Stimulated activated effector memory CD8-positive, alpha-beta T cell treated with anti-CD3 and anti-CD28 coated beads, Interleukin-12 subunit alpha, Interleukin-12 subunit beta, amount 100 ng/mL, for 72 hours (primary cell): Measurements from ENCODE around the gene ZNF407.
A peak's percentile ranks its signal among the peaks of the same experiment; 100 is the strongest.

Experiments
- ATAC-seq: fragments of 150-1000 bp; cut with Tn5 transposase; 2 replicates; pipeline ENCODE4 v1.10.0; 2021
- DNase-seq, 2 donors: peaks; one replicate each; pipeline ENCODE4 v3.0.0; 2021 to 2022; ENCODE audit warnings: low spot score in 2 of 2
- H3K27ac Mint-ChIP-seq: one replicate; pipeline ENCODE4 v1.8.0; 2022; ENCODE audit warnings: mild to moderate bottlenecking, mixed read lengths
- H3K36me3 Mint-ChIP-seq: one replicate; pipeline ENCODE4 v1.8.0; 2022; ENCODE audit warnings: mild to moderate bottlenecking, mixed read lengths
- H3K4me1 Mint-ChIP-seq: one replicate; pipeline ENCODE4 v1.8.0; 2022; ENCODE audit warnings: mixed read lengths
- H3K4me3 Mint-ChIP-seq: one replicate; pipeline ENCODE4 v1.8.0; 2022; ENCODE audit warnings: mild to moderate bottlenecking, mixed read lengths
- H3K9me3 Mint-ChIP-seq: one replicate; pipeline ENCODE4 v1.8.0; 2022; ENCODE audit warnings: mixed read lengths

Gene ZNF407

GRCh38 chr18:74631623-74632350 lies 34.1 kb downstream of the ZNF407 start:
- H3K27ac Mint-ChIP-seq, result peak overlapping the region; percentile 70
- H3K4me3 Mint-ChIP-seq, result peak overlapping the region; percentile 22
- ATAC-seq (peak; percentile 57), DNase-seq (no peak)
- H3K36me3 Mint-ChIP-seq, result peaks cover 42% of the 10 kb centered on the region
- H3K9me3 Mint-ChIP-seq, result no peaks in the 10 kb centered on the region
- H3K4me1 Mint-ChIP-seq, result peaks cover 39% of the 10 kb centered on the region

DNA sequence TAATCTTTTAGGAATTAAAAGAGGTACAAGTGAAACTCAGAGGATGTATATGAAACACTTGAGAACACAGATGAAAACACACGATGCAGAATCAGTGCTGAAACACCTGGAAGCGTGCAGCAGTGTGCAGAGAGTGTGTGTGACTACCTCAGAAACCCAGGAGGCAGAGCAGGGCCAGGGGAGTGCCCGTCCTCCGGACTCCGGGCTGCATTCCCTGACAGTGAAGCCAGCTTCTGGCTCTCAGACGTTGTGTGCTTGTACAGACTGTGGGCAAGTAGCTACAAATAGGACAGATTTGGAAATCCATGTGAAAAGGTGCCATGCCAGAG lies 34.6 kb downstream of the ZNF407 start:
- ATAC-seq (no peak), DNase-seq (no peak)
- Mint-ChIP-seq H3K4me3 (no peak overlapping the region), H3K4me1 (peaks cover 34% of the 10 kb centered on the region), H3K9me3 (no peaks in the 10 kb centered on the region), H3K27ac (no peak overlapping the region), H3K36me3 (peaks cover 42% of the 10 kb centered on the region)

DNA sequence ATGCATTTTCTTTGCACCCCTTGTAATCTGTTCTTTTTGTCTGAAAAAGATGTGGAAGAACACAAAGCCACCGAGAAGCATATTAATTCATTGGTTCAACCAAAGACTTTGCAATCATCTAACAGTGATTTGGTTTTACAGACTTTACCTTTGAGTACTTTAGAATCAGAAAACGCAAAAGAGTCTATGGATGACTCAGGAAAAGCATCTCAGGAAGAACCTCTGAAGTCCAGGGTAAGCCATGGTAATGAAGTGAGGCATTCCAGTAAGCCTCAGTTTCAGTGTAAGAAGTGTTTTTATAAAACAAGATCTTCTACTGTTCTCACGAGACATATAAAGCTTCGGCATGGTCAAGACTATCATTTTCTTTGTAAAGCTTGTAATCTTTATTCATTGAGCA lies 35.2 kb downstream of the ZNF407 start:
- H3K9me3 Mint-ChIP-seq, result no peaks in the 10 kb centered on the region
- no peak overlapping the region for H3K27ac Mint-ChIP-seq
- H3K4me1 Mint-ChIP-seq, result peaks cover 28% of the 10 kb centered on the region
- no peak for DNase-seq
- H3K4me3 Mint-ChIP-seq, result no peak overlapping the region
- H3K36me3 Mint-ChIP-seq, result peaks cover 42% of the 10 kb centered on the region
- ATAC-seq, result no peak

- Mint-ChIP-seq H3K27ac (no peak overlapping the region), H3K4me3 (no peak overlapping the region), H3K36me3 (peaks cover 42% of the 10 kb centered on the region), H3K9me3 (no peaks in the 10 kb centered on the region), H3K4me1 (peaks cover 27% of the 10 kb centered on the region)
- ATAC-seq, result peak; percentile 36
- no peak for DNase-seq
These were observed 36.1 kb downstream of the ZNF407 start for GRCh38 chr18:74633652-74634352.

DNA sequence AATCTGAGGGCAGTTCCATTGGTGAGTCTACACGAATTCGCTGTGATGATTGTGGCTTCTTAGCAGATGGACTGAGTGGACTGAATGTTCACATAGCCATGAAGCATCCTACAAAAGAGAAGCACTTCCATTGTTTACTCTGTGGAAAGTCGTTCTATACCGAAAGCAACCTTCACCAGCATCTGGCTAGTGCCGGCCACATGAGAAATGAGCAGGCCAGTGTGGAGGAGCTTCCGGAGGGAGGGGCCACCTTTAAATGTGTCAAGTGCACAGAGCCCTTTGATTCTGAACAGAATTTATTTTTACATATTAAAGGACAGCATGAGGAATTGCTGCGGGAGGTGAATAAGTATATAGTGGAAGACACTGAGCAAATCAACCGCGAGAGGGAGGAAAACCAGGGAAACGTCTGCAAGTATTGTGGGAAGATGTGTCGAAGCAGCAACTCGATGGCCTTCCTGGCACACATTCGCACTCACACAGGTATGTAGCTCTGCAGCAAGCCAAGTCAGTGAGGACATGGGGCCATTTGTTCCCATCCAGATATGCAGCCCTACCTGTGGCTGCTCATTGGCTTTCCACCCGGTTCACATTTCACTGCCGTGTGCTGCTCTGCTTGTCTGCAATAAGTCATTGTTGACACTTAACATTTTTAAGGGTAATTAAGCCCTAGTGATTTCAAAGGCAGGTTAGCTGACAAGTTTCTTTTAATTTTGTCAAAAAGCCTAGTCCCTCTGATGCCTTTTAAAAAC lies 37.7 kb downstream of the ZNF407 start:
- no peak for ATAC-seq
- peaks cover 42% of the 10 kb centered on the region for H3K36me3 Mint-ChIP-seq
- no peak for DNase-seq
- H3K27ac Mint-ChIP-seq, result no peak overlapping the region
- no peaks in the 10 kb centered on the region for H3K9me3 Mint-ChIP-seq
- peaks cover 27% of the 10 kb centered on the region for H3K4me1 Mint-ChIP-seq
- H3K4me3 Mint-ChIP-seq, result no peak overlapping the region

- Mint-ChIP-seq H3K4me3 (no peak overlapping the region), H3K4me1 (peaks cover 11% of the 10 kb centered on the region), H3K36me3 (peaks cover 39% of the 10 kb centered on the region), H3K9me3 (no peaks in the 10 kb centered on the region), H3K27ac (no peak overlapping the region)
- ATAC-seq, result no peak
- DNase-seq, result no peak
These were observed 39.4 kb downstream of the ZNF407 start for GRCh38 chr18:74637070-74637469.

GRCh38 chr18:74638210-74638609 lies 40.5 kb downstream of the ZNF407 start:
- DNase-seq, result no peak
- H3K4me1 Mint-ChIP-seq, result peaks cover 7% of the 10 kb centered on the region
- no peak overlapping the region for H3K27ac Mint-ChIP-seq
- no peak for ATAC-seq
- H3K4me3 Mint-ChIP-seq, result no peak overlapping the region
- peaks cover 27% of the 10 kb centered on the region for H3K36me3 Mint-ChIP-seq
- no peaks in the 10 kb centered on the region for H3K9me3 Mint-ChIP-seq

DNA sequence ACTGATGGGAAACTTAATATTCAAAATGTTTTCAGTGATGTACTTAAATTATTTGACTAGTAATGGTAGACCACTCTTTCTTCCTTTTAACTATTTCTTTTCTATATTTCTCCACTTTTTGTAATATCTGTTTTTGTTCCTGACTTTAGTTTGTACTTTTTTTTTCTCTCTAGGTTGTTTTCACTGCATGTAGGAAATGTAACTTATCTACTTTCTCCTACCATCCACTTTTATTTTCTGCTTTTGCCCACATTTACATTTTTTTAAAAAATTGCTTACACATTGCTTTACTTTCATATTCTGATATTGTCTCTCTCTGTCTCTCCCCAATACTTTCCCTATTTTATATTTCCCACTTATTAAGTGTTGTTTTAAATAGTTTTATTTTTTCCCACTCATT lies 47.0 kb downstream of the ZNF407 start:
- peaks cover 22% of the 10 kb centered on the region for H3K36me3 Mint-ChIP-seq
- ATAC-seq, result no peak

DNA sequence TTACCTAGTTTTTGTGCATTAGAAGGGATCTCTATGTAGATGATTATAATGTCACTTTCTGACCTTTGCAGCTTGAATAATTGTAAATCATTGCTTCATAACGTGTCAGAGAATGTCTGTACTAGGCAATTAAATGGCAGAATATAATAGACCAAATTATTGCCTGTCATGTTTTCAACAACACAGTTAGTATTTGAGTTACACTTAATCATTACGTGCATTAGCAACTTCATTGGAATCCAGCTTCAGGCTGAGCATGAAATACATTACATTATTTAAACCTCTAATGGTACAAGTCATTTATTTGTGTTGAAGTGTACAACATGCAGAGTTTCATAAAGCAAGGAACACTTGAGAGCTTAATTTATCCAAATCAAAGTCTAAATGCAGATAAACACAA lies 48.0 kb downstream of the ZNF407 start:
- DNase-seq (no peak), ATAC-seq (no peak)
- Mint-ChIP-seq H3K4me3 (no peak overlapping the region), H3K9me3 (no peaks in the 10 kb centered on the region), H3K36me3 (peaks cover 22% of the 10 kb centered on the region), H3K27ac (no peak overlapping the region), H3K4me1 (peaks cover 5% of the 10 kb centered on the region)

More for the DNA sequence above, 47.0 kb downstream of the ZNF407 start:
- no peak overlapping the region for H3K27ac Mint-ChIP-seq
- H3K9me3 Mint-ChIP-seq, result no peaks in the 10 kb centered on the region
- no peak overlapping the region for H3K4me3 Mint-ChIP-seq
- H3K4me1 Mint-ChIP-seq, result peaks cover 5% of the 10 kb centered on the region
- no peak for DNase-seq

DNA sequence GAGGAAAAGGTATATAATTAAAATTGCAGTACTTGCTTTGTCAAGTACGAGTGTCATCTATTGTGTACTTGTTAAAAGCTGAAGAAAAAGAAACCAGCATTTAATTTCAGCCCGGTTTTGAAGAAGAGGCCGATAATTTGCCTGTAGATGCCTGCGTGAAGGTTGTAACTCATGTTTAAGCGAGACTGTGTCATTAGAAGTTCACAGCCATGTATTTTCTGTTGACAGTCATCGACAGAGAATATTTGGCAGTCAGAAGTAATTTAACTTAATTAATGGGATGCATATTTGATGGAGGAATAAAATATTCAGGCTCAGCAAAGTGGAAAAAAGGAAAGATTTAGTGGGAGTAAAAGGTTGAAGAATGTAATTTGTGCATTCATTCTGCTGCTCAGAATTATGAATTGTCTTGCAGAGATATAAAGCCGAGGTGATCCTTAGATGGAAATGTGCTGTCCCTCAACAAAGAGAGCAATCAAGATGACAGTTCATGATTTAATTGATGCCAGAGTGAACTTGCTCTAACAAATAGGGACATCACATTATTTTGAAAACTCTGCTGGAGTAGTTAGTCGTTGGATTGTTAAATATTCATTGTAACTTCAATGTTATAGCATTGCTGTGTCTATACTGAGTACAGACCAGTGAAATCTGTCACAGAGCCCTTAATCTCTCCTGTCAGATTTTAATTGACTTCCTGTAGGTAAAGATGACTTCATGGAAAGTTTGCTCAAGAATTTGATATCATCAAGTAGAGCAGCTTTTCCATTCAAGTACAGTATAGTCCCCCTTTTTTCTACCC lies 53.9 kb downstream of the ZNF407 start:
- DNase-seq, result no peak

GRCh38 chr18:74652392-74652988 lies 54.8 kb downstream of the ZNF407 start:
- H3K4me1 Mint-ChIP-seq, result no peaks in the 10 kb centered on the region
- no peak overlapping the region for H3K27ac Mint-ChIP-seq
- H3K9me3 Mint-ChIP-seq, result no peaks in the 10 kb centered on the region
- DNase-seq (no peak), ATAC-seq (no peak)
- peaks cover under 1% of the 10 kb centered on the region for H3K36me3 Mint-ChIP-seq
- H3K4me3 Mint-ChIP-seq, result no peak overlapping the region

More for the DNA sequence above, 53.9 kb downstream of the ZNF407 start:
- H3K27ac Mint-ChIP-seq, result no peak overlapping the region
- no peak for ATAC-seq
- H3K4me3 Mint-ChIP-seq, result no peak overlapping the region
- no peaks in the 10 kb centered on the region for H3K9me3 Mint-ChIP-seq
- H3K4me1 Mint-ChIP-seq, result no peaks in the 10 kb centered on the region
- peaks cover 7% of the 10 kb centered on the region for H3K36me3 Mint-ChIP-seq

- no peak for DNase-seq
- H3K27ac Mint-ChIP-seq, result no peak overlapping the region
- H3K4me1 Mint-ChIP-seq, result no peaks in the 10 kb centered on the region
These were observed 57.0 kb downstream of the ZNF407 start for GRCh38 chr18:74654638-74655037.

GRCh38 chr18:74661008-74661407 lies 63.3 kb downstream of the ZNF407 start:
- H3K4me1 Mint-ChIP-seq, result peaks cover 5% of the 10 kb centered on the region
- DNase-seq (no peak), ATAC-seq (no peak)
- H3K4me3 Mint-ChIP-seq, result no peak overlapping the region
- H3K36me3 Mint-ChIP-seq, result peaks cover 7% of the 10 kb centered on the region
- no peaks in the 10 kb centered on the region for H3K9me3 Mint-ChIP-seq
- no peak overlapping the region for H3K27ac Mint-ChIP-seq

More at GRCh38 chr18:74654638-74655037, 57.0 kb downstream of the ZNF407 start:
- Mint-ChIP-seq H3K9me3 (no peaks in the 10 kb centered on the region), H3K36me3 (peaks cover 7% of the 10 kb centered on the region), H3K4me3 (no peak overlapping the region)
- no peak for ATAC-seq

DNA sequence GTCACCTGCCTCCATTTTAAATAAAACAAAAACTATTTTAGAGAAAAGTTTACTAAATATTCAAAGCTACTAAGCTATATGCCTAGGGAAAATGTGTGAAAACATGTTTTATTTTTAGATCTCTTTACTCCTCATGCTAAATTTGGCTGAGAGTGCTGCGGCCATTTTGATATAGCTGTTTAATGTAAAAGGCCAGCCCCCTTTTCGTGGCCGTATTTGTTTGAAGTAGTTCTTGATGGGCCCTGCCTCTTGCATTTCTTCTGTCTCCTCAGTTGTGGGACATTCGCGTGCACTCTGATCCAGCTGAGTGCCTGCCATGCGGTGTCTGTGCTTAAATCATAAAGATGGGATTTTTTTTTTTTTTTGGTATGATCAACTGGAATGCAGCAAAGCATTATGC lies 64.0 kb downstream of the ZNF407 start:
- no peak overlapping the region for H3K4me3 Mint-ChIP-seq
- no peak overlapping the region for H3K27ac Mint-ChIP-seq
- no peak for ATAC-seq
- peaks cover 11% of the 10 kb centered on the region for H3K4me1 Mint-ChIP-seq
- H3K9me3 Mint-ChIP-seq, result no peaks in the 10 kb centered on the region
- no peak for DNase-seq
- peaks cover 7% of the 10 kb centered on the region for H3K36me3 Mint-ChIP-seq

GRCh38 chr18:74662622-74663021 lies 65.0 kb downstream of the ZNF407 start:
- no peak overlapping the region for H3K27ac Mint-ChIP-seq
- peaks cover 11% of the 10 kb centered on the region for H3K4me1 Mint-ChIP-seq
- no peak for DNase-seq
- no peaks in the 10 kb centered on the region for H3K9me3 Mint-ChIP-seq
- no peak for ATAC-seq
- H3K36me3 Mint-ChIP-seq, result peaks cover 5% of the 10 kb centered on the region
- H3K4me3 Mint-ChIP-seq, result no peak overlapping the region
